HG03442 (cell line): ENCODE data around the gene IRF2BP1.

Experiments
- ATAC-seq: cut with Tn5 transposase; IDR thresholded peaks from one replicate; pipeline ENCODE4 v1.9.1; 2021; ENCODE audit warnings: mild to moderate bottlenecking, moderate library complexity; ENCODE audit not compliant: unreplicated experiment

IRF2BP1 gene

GRCh38 chr19:45885556-45886426, at the start of gene IRF2BP1:
Gene IRF2BP1 (minus strand): TSS chr19:45886141. CDS start chr19:45885774, 367 bp downstream.
- ATAC-seq = peak; percentile 40

- ATAC-seq = no peak
These were observed 49.3 kb upstream of the IRF2BP1 start for GRCh38 chr19:45935267-45935666.

GRCh38 chr19:45934551-45935230, 48.8 kb upstream of the IRF2BP1 start:
- ATAC-seq = no peak

GRCh38 chr19:45933759-45934158, 47.8 kb upstream of the IRF2BP1 start:
- no peak for ATAC-seq

GRCh38 chr19:45931055-45931454, 45.1 kb upstream of the IRF2BP1 start:
- ATAC-seq = no peak

- no peak for ATAC-seq
These were observed 43.3 kb upstream of the IRF2BP1 start for GRCh38 chr19:45929247-45929646.

- ATAC-seq = no peak
These were observed 41.8 kb upstream of the IRF2BP1 start for GRCh38 chr19:45927565-45928261.

- ATAC-seq = no peak
These were observed 39.0 kb upstream of the IRF2BP1 start for GRCh38 chr19:45924891-45925447.

GRCh38 chr19:45922281-45922680, 36.3 kb upstream of the IRF2BP1 start:
- ATAC-seq = no peak

GRCh38 chr19:45920458-45920857, 34.5 kb upstream of the IRF2BP1 start:
- no peak for ATAC-seq

- ATAC-seq = no peak
These were observed 33.7 kb upstream of the IRF2BP1 start for GRCh38 chr19:45919678-45920077.

GRCh38 chr19:45918721-45919120, 32.8 kb upstream of the IRF2BP1 start:
- ATAC-seq = no peak

GRCh38 chr19:45917421-45918091, 31.6 kb upstream of the IRF2BP1 start:
- ATAC-seq = no peak

- no peak for ATAC-seq
These were observed 28.2 kb upstream of the IRF2BP1 start, which contains the start of gene NANOS2 for GRCh38 chr19:45913874-45914830. Gene NANOS2 (minus strand): TSS chr19:45914778. CDS start chr19:45914693, 85 bp downstream.

- ATAC-seq = no peak
These were observed 25.4 kb upstream of the IRF2BP1 start for GRCh38 chr19:45911291-45911690.

GRCh38 chr19:45908956-45909355, 23.0 kb upstream of the IRF2BP1 start:
- no peak for ATAC-seq

- ATAC-seq = no peak
These were observed 20.3 kb upstream of the IRF2BP1 start for GRCh38 chr19:45906221-45906620.

GRCh38 chr19:45905011-45905410, 19.1 kb upstream of the IRF2BP1 start:
- no peak for ATAC-seq
